HepG2 (cell line): ENCODE results near the gene RNF125. TPM values are rescaled to one million over a fixed set of nuclear protein-coding genes. Genes with fewer than 3 reads are reported as not detected.

Experiments
- ATF7 ChIP-seq, 2 experiments: fragments of 450-650 bp in 1 of 2; sonication (generic) in 1 of 2; formaldehyde crosslinking in 1 of 2; IDR thresholded peaks; 2 replicates each; pipeline versions ENCODE4 v1.4.0 to v1.6.1; 2016 to 2020; ENCODE audit warnings: antibody characterized with exemption in 1 of 2, mild to moderate bottlenecking in 1 of 2, missing genetic modification reagents in 1 of 2
- CSRNP2 ChIP-seq: sonication (generic); formaldehyde crosslinking; conservative IDR thresholded peaks from 2 replicates; pipeline ENCODE4 v1.8.0; 2022; ENCODE audit warnings: low read depth, missing genetic modification reagents
- DNMT1 ChIP-seq: sonication (generic); formaldehyde crosslinking; IDR thresholded peaks from 2 replicates; pipeline ENCODE4 v1.5.1; 2020; ENCODE audit warnings: mild to moderate bottlenecking, missing genetic modification reagents
- FOXC1 ChIP-seq: sonication (generic); formaldehyde crosslinking; IDR thresholded peaks from 2 replicates; pipeline ENCODE4 v1.8.0; 2022; ENCODE audit warnings: mild to moderate bottlenecking, missing genetic modification reagents, borderline replicate concordance
- HDAC6 ChIP-seq: fragments of 200-600 bp; sonication (generic); IDR thresholded peaks from 2 replicates; pipeline ENCODE4 v1.7.0; 2017; ENCODE audit warnings: mild to moderate bottlenecking, antibody characterized with exemption, low read length, low read depth
- IRF9 ChIP-seq: sonication (generic); formaldehyde crosslinking; IDR thresholded peaks from 2 replicates; pipeline ENCODE4 v1.8.0; 2022; ENCODE audit warnings: missing genetic modification reagents, mild to moderate bottlenecking, borderline replicate concordance
- KLF11 ChIP-seq: IDR thresholded peaks from 2 replicates; pipeline ENCODE4 v1.6.1; 2016; ENCODE audit warnings: missing compliant biosample characterization
- MAF1 ChIP-seq: sonication (generic); formaldehyde crosslinking; IDR thresholded peaks from 2 replicates; pipeline ENCODE4 v1.5.0; 2020; ENCODE audit warnings: missing genetic modification reagents, borderline replicate concordance
- NFYC ChIP-seq: IDR thresholded peaks from 2 replicates; pipeline ENCODE4 v1.6.1; 2016; ENCODE audit warnings: missing genetic modification reagents, missing compliant biosample characterization
- PAWR ChIP-seq: sonication (generic); formaldehyde crosslinking; IDR thresholded peaks from 2 replicates; pipeline ENCODE4 v1.4.0; 2020; ENCODE audit warnings: missing genetic modification reagents, mild to moderate bottlenecking, borderline replicate concordance
- TBX2 ChIP-seq: sonication (generic); formaldehyde crosslinking; IDR thresholded peaks from 2 replicates; pipeline ENCODE4 v1.5.0; 2020; ENCODE audit warnings: missing genetic modification reagents, mild to moderate bottlenecking, borderline replicate concordance
- TFDP1 ChIP-seq: IDR thresholded peaks from 2 replicates; pipeline ENCODE4 v1.6.1; 2016; ENCODE audit warnings: missing compliant biosample characterization, missing genetic modification reagents, borderline replicate concordance
- THAP8 ChIP-seq: sonication (generic); formaldehyde crosslinking; IDR thresholded peaks from 2 replicates; pipeline ENCODE4 v1.5.1; 2020; ENCODE audit warnings: missing genetic modification reagents, mild to moderate bottlenecking, borderline replicate concordance
- TRIM24 ChIP-seq: sonication (generic); formaldehyde crosslinking; IDR thresholded peaks from 2 replicates; pipeline ENCODE4 v1.8.0; 2022; ENCODE audit warnings: mild to moderate bottlenecking, missing genetic modification reagents
- ZBTB34 ChIP-seq: sonication (generic); formaldehyde crosslinking; IDR thresholded peaks from 2 replicates; pipeline ENCODE4 v1.8.0; 2022; ENCODE audit warnings: mild to moderate bottlenecking, missing genetic modification reagents
- ZFP36L1 ChIP-seq: sonication (generic); formaldehyde crosslinking; IDR thresholded peaks from 2 replicates; pipeline ENCODE4 v1.8.0; 2022; ENCODE audit warnings: mild to moderate bottlenecking, missing genetic modification reagents, moderate library complexity
- ZKSCAN8 ChIP-seq: IDR thresholded peaks from 2 replicates; pipeline ENCODE4 v1.6.1; 2016; ENCODE audit warnings: borderline replicate concordance, missing genetic modification reagents, missing compliant biosample characterization
- ZNF331 ChIP-seq: sonication (generic); formaldehyde crosslinking; IDR thresholded peaks from 2 replicates; pipeline ENCODE4 v1.4.0; 2020; ENCODE audit warnings: missing genetic modification reagents
- ZNF451 ChIP-seq: sonication (generic); formaldehyde crosslinking; IDR thresholded peaks from 2 replicates; pipeline ENCODE4 v1.5.0; 2020; ENCODE audit warnings: mild to moderate bottlenecking, missing genetic modification reagents
- ZNF883 ChIP-seq: sonication (generic); formaldehyde crosslinking; IDR thresholded peaks from 2 replicates; pipeline ENCODE4 v1.5.1; 2020; ENCODE audit warnings: mild to moderate bottlenecking, missing genetic modification reagents; ENCODE audit errors: not compliant biosample characterization
- polyA plus RNA-seq, 8 experiments: library from polyadenylated mRNA; depleted of rRNA in 3 of 8; stranded (reverse) in 7 of 8; unstranded in 1 of 8; fragments of >200 nt; fragmentation: Illumina TruSeq in 4 of 8; extraction: Trizol in 4 of 8; gene quantifications; 2 replicates each; pipeline versions ENCODE4 v1.2.1 to v1.2.3, GENCODE V29; 2011 to 2016; ENCODE audit warnings: low read depth in 4 of 8, missing spikeins in 1 of 8, mixed read lengths in 1 of 8; ENCODE audit not compliant: insufficient read depth in 1 of 8
- total RNA-seq, 5 experiments: library from RNA; depleted of rRNA; stranded (reverse); fragments of >200 nt; fragmentation: Illumina TruSeq; extraction: Trizol; gene quantifications; 2 replicates each; pipeline ENCODE4 v1.2.3, GENCODE V29; 2016; ENCODE audit warnings: low read depth in 1 of 5

RNF125 gene
- total and polyA plus RNA-seq, 2 of the 13 experiments (the other 11 are each of a cell fraction or from before 2014, with no cell fraction given): 0.58 to 1.8 TPM

- TF ChIP-seq ZNF331 (CRISPR knock-in tag): peak; percentile 7; the same call in 1 of the 2 replicates
- no peak for TF ChIP-seq DNMT1 (CRISPR knock-in tag)
- TF ChIP-seq NFYC: no peak
- TF ChIP-seq ZFP36L1 (CRISPR knock-in tag): 0 out of 2 replicates have a peak, but pooled peaks have one; percentile 42
- peak; percentile 44; the same call in 1 of the 2 replicates for TF ChIP-seq TFDP1 (CRISPR knock-in tag)
- TF ChIP-seq CSRNP2 (CRISPR knock-in tag): no peak
- TF ChIP-seq ZNF883 (CRISPR knock-in tag): no peak
- no peak for TF ChIP-seq IRF9
- 0 out of 2 replicates have a peak, but pooled peaks have one; percentile 10 for TF ChIP-seq TBX2
- TF ChIP-seq KLF11 (CRISPR knock-in tag): no peak
- TF ChIP-seq FOXC1 (CRISPR knock-in tag): no peak
- no peak for TF ChIP-seq ATF7 (IDR thresholded peaks at IDR 0.05)
- peak; percentile 39; the same call in 1 of the 2 replicates for TF ChIP-seq ATF7 (CRISPR knock-in tag; IDR thresholded peaks at IDR 0.05)
- no peak for TF ChIP-seq TRIM24 (CRISPR knock-in tag)
- TF ChIP-seq ZNF451 (CRISPR knock-in tag): peak; percentile 70; the same call in 1 of the 2 replicates
- no peak for TF ChIP-seq MAF1
- no peak for TF ChIP-seq ZBTB34 (CRISPR knock-in tag)
- TF ChIP-seq ZKSCAN8 (CRISPR knock-in tag): no peak
- 0 out of 2 replicates have a peak, but pooled peaks have one; percentile 20 for TF ChIP-seq THAP8 (CRISPR knock-in tag)
- TF ChIP-seq PAWR (CRISPR knock-in tag): no peak
- no peak for TF ChIP-seq HDAC6
Observed at GRCh38 chr18:32092422-32093101, 73.9 kb downstream of the RNF125 start (continued).
